ENCODE data around the gene WDSUB1.

- TF ChIP-seq CTCF (IDR thresholded peaks at IDR 0.05; ENCODE audit: poor library complexity) (no peak), EZH2phosphoT487 (IDR thresholded peaks at IDR 0.05; ENCODE audit: low read depth, severe bottlenecking, unreplicated experiment) (no peak)
These were observed 92.3 kb downstream of the WDSUB1 start for GRCh38 chr2:159194241-159194640.
